A673 (cell line): ENCODE results near the gene FARP1. TPM values are rescaled to one million over a fixed set of nuclear protein-coding genes. Genes with fewer than 3 reads are reported as not detected.

Source experiments
- BruUV-seq: library from RNA; stranded (reverse); fragments of 400-500 nt; replicated peaks from 2 replicates; lab custom pipeline; 2021; lab: Mats Ljungman, UMichigan
- CTCF ChIA-PET: fragments of 300-600 bp; sonication (Branson Sonifier 250); formaldehyde crosslinking; loops from one replicate; lab custom pipeline; 2022; ENCODE audit warnings: antibody characterized with exemption; lab: Charles Lee
- POLR2A ChIA-PET: fragments of 300-600 bp; sonication (Branson Sonifier 250); formaldehyde crosslinking; loops from one replicate; lab custom pipeline; 2022; ENCODE audit warnings: antibody characterized with exemption; ENCODE audit not compliant: low non-redundant PET; lab: Charles Lee
- DNase-seq: peaks from one replicate; pipeline ENCODE4 v3.0.0-alpha.2; 2015; ENCODE audit warnings: low spot score
- H3K27ac ChIP-seq: fragments of 200-600 bp; sonication (generic); 2 replicates; pipeline ENCODE4 v1.5.1; 2016; ENCODE audit warnings: mixed run types, low read depth, mild to moderate bottlenecking, mixed read lengths, antibody characterized with exemption, low read length; ENCODE audit not compliant: poor library complexity, severe bottlenecking
- H3K27me3 ChIP-seq: fragments of 200-600 bp; sonication (generic); replicated peaks from 2 replicates; pipeline ENCODE4 v1.6.1; 2017; ENCODE audit warnings: mixed run types, low read depth, mild to moderate bottlenecking, mixed read lengths, antibody characterized with exemption, low read length; ENCODE audit not compliant: insufficient read depth, poor library complexity
- H3K36me3 ChIP-seq: fragments of 200-600 bp; sonication (generic); 2 replicates; pipeline ENCODE4 v1.6.1; 2016; ENCODE audit warnings: mixed run types, mild to moderate bottlenecking, mixed read lengths, antibody characterized with exemption, low read length; ENCODE audit not compliant: insufficient read depth, poor library complexity, severe bottlenecking
- H3K4me1 ChIP-seq: fragments of 200-600 bp; sonication (generic); 2 replicates; pipeline ENCODE4 v1.6.1; 2017; ENCODE audit warnings: mixed run types, mild to moderate bottlenecking, mixed read lengths, antibody characterized with exemption, low read length; ENCODE audit not compliant: insufficient read depth, poor library complexity, severe bottlenecking
- H3K4me3 ChIP-seq: fragments of 200-600 bp; sonication (generic); 2 replicates; pipeline ENCODE4 v1.5.1; 2016; ENCODE audit warnings: low read depth, mixed run types, mild to moderate bottlenecking, mixed read lengths, low read length; ENCODE audit not compliant: poor library complexity, severe bottlenecking
- H3K9me3 ChIP-seq: fragments of 200-600 bp; sonication (generic); 2 replicates; pipeline ENCODE4 v1.6.1; 2016; ENCODE audit warnings: mixed run types, low read depth, mild to moderate bottlenecking, mixed read lengths, antibody characterized with exemption, low read length; ENCODE audit not compliant: poor library complexity, severe bottlenecking
- CTCF ChIP-seq: fragments of 300-800, 200-600 bp; sonication (generic); conservative IDR thresholded peaks from 2 replicates; pipeline ENCODE4 v1.5.1; 2017; ENCODE audit warnings: low read depth, mild to moderate bottlenecking, antibody characterized with exemption, low read length, moderate library complexity, mixed read lengths
- EZH2 ChIP-seq: fragments of 200-600 bp; sonication (generic); IDR thresholded peaks from 2 replicates; pipeline ENCODE4 v1.6.1; 2017; ENCODE audit warnings: borderline replicate concordance, low read depth, mild to moderate bottlenecking, mixed read lengths, antibody characterized with exemption, low read length; ENCODE audit not compliant: poor library complexity, severe bottlenecking
- intact Hi-C: fragments of 100-400 bp; cut with micrococcal nuclease; formaldehyde crosslinking; loops from one replicate; pipeline ENCODE4 v1.10.0; 2022; ENCODE audit not compliant: unreplicated experiment
- total RNA-seq: library from RNA; stranded (reverse); gene quantifications from 2 replicates; pipeline ENCODE4 v1.2.3, GENCODE V29; 2021

The FARP1 gene
- total RNA-seq, 1 experiment from 2014 or later = 177 TPM

DNA sequence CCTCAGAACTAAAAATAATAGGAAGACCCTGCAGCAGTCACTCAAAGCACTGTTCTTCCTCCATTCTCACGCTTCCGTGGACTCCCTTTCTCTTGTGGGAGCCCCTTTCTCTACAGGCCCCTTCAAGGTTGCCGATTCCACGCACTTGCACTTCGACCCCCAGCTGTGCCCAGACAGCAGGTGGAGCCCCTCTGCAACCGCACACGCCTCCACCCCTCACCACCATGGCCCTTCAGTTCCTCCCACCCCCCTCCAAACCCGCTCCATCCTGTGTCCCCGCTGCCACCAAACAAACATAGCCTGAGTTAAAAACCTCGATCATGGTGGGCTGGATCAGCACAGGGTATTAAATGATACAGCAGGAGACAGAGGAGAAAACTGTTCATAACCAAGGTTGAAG is 331.4 kb downstream of the FARP1 start:
- POLR2A ChIA-PET = no interaction called here
- no peak overlapping the region for H3K4me3 ChIP-seq
- H3K27ac ChIP-seq = no peak overlapping the region
- H3K4me1 ChIP-seq = peaks cover 12% of the 10 kb centered on the region
- DNase-seq = no peak
- H3K27me3 ChIP-seq = no peaks in the 10 kb centered on the region
- no peaks in the 10 kb centered on the region for H3K36me3 ChIP-seq
- BruUV-seq = TSS peak; percentile 18
- TF ChIP-seq CTCF = no peak
- no peak for TF ChIP-seq EZH2
- CTCF ChIA-PET = no interaction called here
- no peaks in the 10 kb centered on the region for H3K9me3 ChIP-seq
- intact Hi-C loops = no loop called here

GRCh38 chr13:98474761-98475160 is 331.9 kb downstream of the FARP1 start:
- CTCF ChIA-PET = no interaction called here
- TF ChIP-seq EZH2 (no peak), CTCF (no peak)
- intact Hi-C loops = no loop called here
- H3K27ac ChIP-seq = no peak overlapping the region
- no TSS peak for BruUV-seq
- no peaks in the 10 kb centered on the region for H3K9me3 ChIP-seq
- H3K36me3 ChIP-seq = no peaks in the 10 kb centered on the region
- DNase-seq = no peak
- H3K27me3 ChIP-seq = no peaks in the 10 kb centered on the region
- POLR2A ChIA-PET = no interaction called here
- H3K4me1 ChIP-seq = peaks cover 12% of the 10 kb centered on the region
- H3K4me3 ChIP-seq = no peak overlapping the region

DNA sequence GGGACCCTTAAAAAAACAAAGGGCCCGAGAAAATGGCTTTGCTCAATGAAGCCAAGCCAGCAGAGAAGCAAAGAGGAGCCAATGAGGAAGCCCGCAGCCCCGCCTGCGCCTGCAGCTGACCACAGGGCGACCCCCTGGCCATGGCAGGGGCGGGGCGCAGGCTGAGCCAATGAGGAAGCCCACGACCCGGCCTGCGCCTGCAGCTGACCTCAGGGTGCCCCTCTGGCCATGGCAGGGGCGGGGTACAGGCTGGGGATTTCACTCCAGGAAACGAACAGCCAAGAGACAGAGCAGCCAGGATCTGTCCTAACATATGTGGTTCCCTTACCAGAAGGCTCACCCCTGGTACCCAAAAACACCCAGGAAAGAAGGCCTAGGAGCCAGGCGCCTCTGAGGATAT is 332.6 kb downstream of the FARP1 start:
- Histone ChIP-seq H3K27me3 (no peaks in the 10 kb centered on the region), H3K27ac (no peak overlapping the region), H3K9me3 (no peaks in the 10 kb centered on the region), H3K4me3 (no peak overlapping the region), H3K36me3 (no peaks in the 10 kb centered on the region), H3K4me1 (peaks cover 12% of the 10 kb centered on the region)
- TF ChIP-seq CTCF (no peak), EZH2 (no peak)
- DNase-seq = no peak
- intact Hi-C loops = no loop called here
- no TSS peak for BruUV-seq
- CTCF ChIA-PET = interaction anchor here (1.0 kb wide), 1 partner anchor 7 kb away, joined by 3 read pairs; no protein-coding TSS in a partner anchor
- POLR2A ChIA-PET = no interaction called here
